UCSD-AML1 (cell line): ENCODE measurements around the gene GDPD1.
"Not testable (repeated sequence)": the region's sequence is repeated elsewhere in the genome, so short reads cannot be mapped to it uniquely, and the experiment has no call there.

Experiments used
- DNase-seq: peaks from one replicate; lab custom pipeline; 2025; ENCODE audit not compliant: unreplicated experiment; lab: John Stamatoyannopoulos, UW

The GDPD1 gene

DNA sequence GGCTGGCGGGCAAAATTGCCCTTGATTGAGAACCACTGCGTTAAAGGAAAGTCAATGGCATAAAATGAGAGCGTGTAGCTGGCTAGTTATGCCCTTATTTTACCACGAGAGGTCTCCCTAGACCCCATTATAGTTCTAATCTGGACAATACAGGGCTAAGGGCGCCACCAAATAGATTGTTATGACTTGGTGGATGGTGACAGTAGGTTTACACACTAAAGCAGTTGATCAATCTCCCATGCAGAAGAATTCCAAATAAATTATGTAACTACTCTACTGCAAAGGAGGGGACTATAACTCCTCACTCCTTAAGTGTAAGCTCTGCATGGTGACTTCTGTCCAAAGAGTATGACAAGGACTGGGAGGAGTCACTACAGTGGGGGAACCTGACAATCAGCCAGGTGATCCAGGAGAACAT lies 90.7 kb downstream of the GDPD1 start:
- DNase-seq: peak; percentile 12

DNA sequence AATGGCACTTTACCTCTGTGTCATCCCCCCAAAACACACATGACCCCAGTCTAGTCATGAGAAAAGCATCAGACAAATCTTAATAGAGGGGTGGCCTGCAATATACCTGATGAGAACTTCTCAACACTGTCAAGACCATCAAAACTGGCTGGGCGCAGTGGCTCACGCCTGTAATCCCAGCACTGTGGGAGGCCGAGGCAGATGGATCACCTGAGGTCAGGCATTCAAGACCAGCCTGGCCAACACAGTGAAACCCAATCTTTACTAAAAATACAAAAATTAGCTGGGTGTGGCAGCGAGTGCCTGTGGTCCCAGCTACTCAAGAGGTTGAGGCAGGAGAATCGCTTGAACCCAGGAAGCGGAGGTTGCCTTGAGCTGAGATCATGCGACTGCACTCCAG lies 91.2 kb downstream of the GDPD1 start:
- DNase-seq: not testable (repeated sequence)

DNA sequence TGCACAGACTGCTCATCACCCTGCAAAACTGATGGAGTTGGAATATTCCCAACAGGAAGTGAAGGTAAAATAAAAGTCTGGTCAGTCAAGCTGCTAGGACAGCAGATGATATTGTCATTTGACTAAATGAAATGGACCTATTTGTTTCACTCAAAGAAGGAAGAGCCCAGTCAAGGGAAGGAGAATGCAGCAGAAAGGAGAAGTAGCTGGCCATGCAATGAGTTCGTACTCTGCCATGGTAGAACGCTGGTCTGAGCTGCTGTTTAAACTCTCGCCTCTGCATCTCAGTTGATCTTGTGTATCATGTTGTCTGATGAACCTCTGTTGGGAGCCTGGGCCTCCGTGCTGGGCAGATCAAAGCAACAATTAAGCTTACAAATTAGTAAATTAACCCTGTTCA lies 95.6 kb downstream of the GDPD1 start:
- no peak for DNase-seq
